ENCODE results near the gene MAGEL2. TPM values are rescaled to one million over a fixed set of nuclear protein-coding genes. Genes with fewer than 3 reads are reported as not detected.

Gene MAGEL2
- total RNA-seq, 2 donors from 2014 or later, result 0.15 to 0.16 TPM

- Histone ChIP-seq H3K4me3 (no peak overlapping the region), H3K36me3 (no peaks in the 10 kb centered on the region), H3K27ac (no peak overlapping the region), H3K27me3 (no peaks in the 10 kb centered on the region), H3K4me1 (no peaks in the 10 kb centered on the region), H3K9me3 (no peaks in the 10 kb centered on the region)
- no peak for DNase-seq (ENCODE audit: low spot score)
- TF ChIP-seq CTCF (IDR thresholded peaks at IDR 0.05), result no peak
Measured at GRCh38 chr15:23594252-23594770, 53.4 kb downstream of the MAGEL2 start.

Other genes starting within 250 kb of the MAGEL2 start
- gene GOLGA6L2, start 200.6 kb downstream of the MAGEL2 start, total RNA-seq, result not detected
- under 1 TPM in 1 of 2 donors, not detected in 1; 0.43 TPM for gene MKRN3, start 82.2 kb downstream of the MAGEL2 start, total RNA-seq
- gene NDN, start 39.4 kb upstream of the MAGEL2 start, total RNA-seq, result 10 to 100 TPM; 51.6 to 72.2 TPM

Measured in right atrium auricular region (tissue), 2 donors.